ENCODE results near the gene MARS1. TPM values are rescaled to one million over a fixed set of nuclear protein-coding genes. Genes with fewer than 3 reads are reported as not detected.
A peak's percentile ranks its signal among the peaks of the same experiment; 100 is the strongest.

MARS1 gene
- total RNA-seq, 1 donor from 2014 or later: 71.2 TPM

DNA sequence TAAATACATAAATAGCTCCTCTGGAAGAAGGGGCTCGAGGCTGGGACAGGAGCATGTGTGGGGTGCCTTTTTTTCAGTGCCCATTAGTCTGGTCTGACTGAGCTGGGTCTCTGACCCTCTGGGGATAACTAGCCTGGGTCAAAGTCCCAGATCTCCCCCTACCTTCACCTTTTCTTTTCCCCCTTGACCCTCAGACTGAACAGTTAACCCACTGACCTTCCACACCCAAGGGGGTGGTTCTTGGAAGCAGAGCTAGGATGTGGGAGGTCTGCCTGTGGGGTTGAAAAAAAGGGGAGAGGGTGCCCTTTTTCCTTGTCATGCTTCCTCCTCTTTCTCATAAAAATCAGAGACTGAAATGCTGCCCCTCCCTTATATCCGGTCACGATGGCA lies 29.2 kb upstream of the MARS1 start:
- H3K27ac ChIP-seq: peak overlapping the region; percentile 89
- no peak for DNase-seq (ENCODE audit: extremely low spot score in 2 of 2)
- intact Hi-C loops (cut with DNase I): loop anchor here (10.0 kb wide), 1 partner anchor 154 kb away; no protein-coding TSS in a partner anchor
- H3K36me3 ChIP-seq: no peaks in the 10 kb centered on the region
- peak overlapping the region; percentile 60 to 72 for H3K4me3 ChIP-seq
- TF ChIP-seq, protein P1, sequence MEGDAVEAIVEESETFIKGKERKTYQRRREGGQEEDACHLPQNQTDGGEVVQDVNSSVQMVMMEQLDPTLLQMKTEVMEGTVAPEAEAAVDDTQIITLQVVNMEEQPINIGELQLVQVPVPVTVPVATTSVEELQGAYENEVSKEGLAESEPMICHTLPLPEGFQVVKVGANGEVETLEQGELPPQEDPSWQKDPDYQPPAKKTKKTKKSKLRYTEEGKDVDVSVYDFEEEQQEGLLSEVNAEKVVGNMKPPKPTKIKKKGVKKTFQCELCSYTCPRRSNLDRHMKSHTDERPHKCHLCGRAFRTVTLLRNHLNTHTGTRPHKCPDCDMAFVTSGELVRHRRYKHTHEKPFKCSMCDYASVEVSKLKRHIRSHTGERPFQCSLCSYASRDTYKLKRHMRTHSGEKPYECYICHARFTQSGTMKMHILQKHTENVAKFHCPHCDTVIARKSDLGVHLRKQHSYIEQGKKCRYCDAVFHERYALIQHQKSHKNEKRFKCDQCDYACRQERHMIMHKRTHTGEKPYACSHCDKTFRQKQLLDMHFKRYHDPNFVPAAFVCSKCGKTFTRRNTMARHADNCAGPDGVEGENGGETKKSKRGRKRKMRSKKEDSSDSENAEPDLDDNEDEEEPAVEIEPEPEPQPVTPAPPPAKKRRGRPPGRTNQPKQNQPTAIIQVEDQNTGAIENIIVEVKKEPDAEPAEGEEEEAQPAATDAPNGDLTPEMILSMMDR (IDR thresholded peaks at IDR 0.05): no peak
- no peak for TF ChIP-seq POLR2A (IDR thresholded peaks at IDR 0.05)
- TF ChIP-seq POLR2AphosphoS5 (IDR thresholded peaks at IDR 0.05; ENCODE audit: insufficient read depth in 1 of 2, low read depth in 1 of 2): no peak
- peaks cover 31% of the 10 kb centered on the region for H3K4me1 ChIP-seq
- H3K9me3 ChIP-seq: no peaks in the 10 kb centered on the region
- no peaks in the 10 kb centered on the region for H3K27me3 ChIP-seq

DNA sequence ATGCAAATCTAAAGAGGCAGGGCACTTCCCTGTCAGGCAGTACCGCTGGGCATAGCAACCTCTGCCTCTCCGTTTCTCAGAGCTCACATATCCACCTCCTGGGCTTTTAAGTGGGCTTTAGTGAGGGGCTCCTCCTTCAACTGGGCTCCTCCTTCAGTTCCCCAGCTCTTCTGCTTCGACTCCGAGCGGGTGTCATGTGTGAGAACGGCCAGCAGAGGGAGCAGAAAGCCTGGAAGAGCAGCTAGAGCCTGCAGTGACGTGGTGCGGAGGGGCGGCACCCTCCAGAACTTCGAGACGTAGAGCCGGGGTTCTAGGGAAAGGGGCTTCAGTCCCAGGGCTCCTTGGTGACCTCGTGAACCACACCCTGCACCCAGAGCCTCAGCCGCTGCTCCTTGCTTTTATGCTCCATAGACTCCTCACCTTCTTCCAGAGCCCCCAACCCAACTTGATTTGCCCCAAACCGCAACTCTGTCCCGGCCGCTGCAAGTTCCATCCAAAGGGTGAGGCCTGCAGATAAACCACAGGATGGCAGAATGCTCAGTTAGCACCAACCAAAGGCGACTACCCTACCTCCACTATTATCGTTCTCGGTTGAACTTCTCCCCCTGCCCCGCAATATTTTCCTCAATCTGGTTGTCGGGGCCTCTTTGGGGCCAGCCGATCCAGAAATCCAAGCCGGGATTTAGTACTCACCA lies 28.7 kb upstream of the MARS1 start:
- TF ChIP-seq POLR2A (IDR thresholded peaks at IDR 0.05): peak in 1 of 2 donors; percentile 33
- TF ChIP-seq, protein P1 (IDR thresholded peaks at IDR 0.05): peak; percentile 96 to 99 (median 98)
- peak; percentile 66 to 73 for TF ChIP-seq POLR2AphosphoS5 (IDR thresholded peaks at IDR 0.05; ENCODE audit: insufficient read depth in 1 of 2, low read depth in 1 of 2)
- Histone ChIP-seq H3K4me3 (peak overlapping the region; percentile 60 to 72), H3K4me1 (peaks cover 31% of the 10 kb centered on the region), H3K27ac (peak overlapping the region; percentile 89), H3K9me3 (no peaks in the 10 kb centered on the region), H3K36me3 (no peaks in the 10 kb centered on the region), H3K27me3 (no peaks in the 10 kb centered on the region)
- no peak for DNase-seq (ENCODE audit: extremely low spot score in 2 of 2)
- intact Hi-C loops (cut with DNase I): loop anchor here (10.0 kb wide), 1 partner anchor 154 kb away; no protein-coding TSS in a partner anchor

DNA sequence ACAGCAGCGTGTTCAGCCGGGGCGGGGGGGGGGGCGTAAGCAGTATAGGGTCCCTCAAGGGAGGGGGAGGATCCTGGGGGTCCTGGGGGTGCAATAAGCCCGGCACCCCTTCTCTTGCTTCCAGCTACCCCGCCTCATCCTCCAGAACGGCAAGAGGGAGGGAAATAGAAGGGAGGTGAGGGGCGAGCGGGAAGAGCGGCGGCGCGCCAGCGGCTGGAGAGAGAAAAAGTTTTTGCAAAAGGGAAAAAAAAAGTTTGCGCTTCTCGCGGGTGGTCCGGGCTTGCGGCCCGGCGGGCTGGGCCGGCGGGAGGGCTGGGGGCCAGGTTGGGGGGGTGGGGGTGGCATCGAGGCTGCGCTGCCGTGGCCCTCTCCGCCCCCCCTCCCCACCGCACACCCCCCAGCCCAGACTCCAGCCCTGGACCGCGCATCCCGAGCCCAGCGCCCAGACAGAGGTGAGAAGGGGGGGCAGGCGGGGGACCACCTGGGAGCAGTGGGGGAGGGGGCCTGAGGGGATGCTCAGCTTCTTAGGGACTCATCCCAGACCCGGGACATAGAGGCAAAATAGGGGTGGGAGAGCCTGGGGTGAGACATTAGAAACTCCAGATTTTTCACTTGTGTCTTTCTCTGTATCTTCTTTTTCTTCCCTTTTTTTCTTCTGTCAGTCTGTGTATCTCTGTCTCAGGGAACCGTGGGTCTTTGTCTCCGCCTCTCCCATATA lies 28.0 kb upstream of the MARS1 start, which contains the start of gene GLI1:
TSS of gene GLI1 (plus strand) at position 36 of the 718 bp plus-strand sequence. CDS start 3,907 bp downstream, outside the sequence.
- Histone ChIP-seq H3K4me1 (peaks cover 31% of the 10 kb centered on the region), H3K4me3 (peak within 1 kb of the TSS; percentile 60 to 72), H3K27me3 (no peaks in the 10 kb centered on the region), H3K9me3 (no peaks in the 10 kb centered on the region), H3K36me3 (no peaks in the 10 kb centered on the region), H3K27ac (peak within 1 kb of the TSS; percentile 89)
- no peak for DNase-seq (ENCODE audit: extremely low spot score in 2 of 2)
- intact Hi-C loops (cut with DNase I): loop anchor here (10.0 kb wide), 1 partner anchor 155 kb away; no protein-coding TSS in a partner anchor
- no peak for TF ChIP-seq POLR2AphosphoS5 (IDR thresholded peaks at IDR 0.05; ENCODE audit: insufficient read depth in 1 of 2, low read depth in 1 of 2)
- TF ChIP-seq, protein P1 (IDR thresholded peaks at IDR 0.05): no peak
- no peak for TF ChIP-seq POLR2A (IDR thresholded peaks at IDR 0.05)

DNA sequence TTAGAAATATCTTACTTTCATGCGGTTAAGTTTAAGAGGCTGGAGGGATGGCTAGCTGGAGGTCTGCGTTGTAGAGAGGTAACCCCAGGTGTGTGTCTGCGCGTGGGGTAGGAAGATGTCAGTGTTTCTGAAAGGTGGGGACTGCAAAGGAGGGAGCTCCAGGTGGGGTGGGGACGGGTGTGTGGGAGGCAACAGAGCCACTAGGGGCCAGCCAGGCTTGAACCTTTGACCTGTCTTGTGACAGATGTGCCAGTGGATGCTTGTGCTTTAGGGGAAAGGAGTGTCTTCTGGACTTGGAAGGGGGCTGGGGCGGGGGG lies 27.4 kb upstream of the MARS1 start:
- H3K4me1 ChIP-seq: peaks cover 31% of the 10 kb centered on the region

More for the DNA sequence above, 27.4 kb upstream of the MARS1 start:
- H3K4me3 ChIP-seq: peak overlapping the region; percentile 60 to 72
- no peak for DNase-seq (ENCODE audit: extremely low spot score in 2 of 2)
- H3K9me3 ChIP-seq: no peaks in the 10 kb centered on the region
- no peaks in the 10 kb centered on the region for H3K27me3 ChIP-seq
- no peak for TF ChIP-seq POLR2A (IDR thresholded peaks at IDR 0.05)
- TF ChIP-seq, protein P1 (IDR thresholded peaks at IDR 0.05): no peak
- TF ChIP-seq POLR2AphosphoS5 (IDR thresholded peaks at IDR 0.05; ENCODE audit: insufficient read depth in 1 of 2, low read depth in 1 of 2): no peak
- intact Hi-C loops (cut with DNase I): no loop called here
- H3K27ac ChIP-seq: peak overlapping the region; percentile 89
- no peaks in the 10 kb centered on the region for H3K36me3 ChIP-seq

Measured in vagina (tissue), 2 donors.